ENCODE data around the gene LRRC3C.

DNA sequence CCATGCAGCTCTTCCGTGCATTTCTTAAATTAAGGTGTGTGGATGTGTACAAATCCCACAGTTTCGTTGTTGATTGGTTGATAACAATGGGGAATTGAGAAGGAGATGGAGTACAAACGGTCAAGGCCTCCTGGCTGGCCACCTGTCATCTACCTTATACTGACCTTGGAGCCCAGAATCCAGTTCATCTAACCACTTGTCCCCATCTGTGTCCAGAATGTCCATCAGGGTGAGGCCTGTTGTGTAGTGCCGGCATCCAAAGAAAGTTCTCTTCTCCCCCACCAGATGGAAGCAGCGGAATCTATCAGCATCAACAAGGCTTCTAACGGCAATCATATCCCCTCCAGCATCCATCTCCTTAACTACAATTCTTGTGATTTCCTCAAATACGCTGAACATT lies 10.6 kb upstream of the LRRC3C start:
- TF ChIP-seq, protein P1, sequence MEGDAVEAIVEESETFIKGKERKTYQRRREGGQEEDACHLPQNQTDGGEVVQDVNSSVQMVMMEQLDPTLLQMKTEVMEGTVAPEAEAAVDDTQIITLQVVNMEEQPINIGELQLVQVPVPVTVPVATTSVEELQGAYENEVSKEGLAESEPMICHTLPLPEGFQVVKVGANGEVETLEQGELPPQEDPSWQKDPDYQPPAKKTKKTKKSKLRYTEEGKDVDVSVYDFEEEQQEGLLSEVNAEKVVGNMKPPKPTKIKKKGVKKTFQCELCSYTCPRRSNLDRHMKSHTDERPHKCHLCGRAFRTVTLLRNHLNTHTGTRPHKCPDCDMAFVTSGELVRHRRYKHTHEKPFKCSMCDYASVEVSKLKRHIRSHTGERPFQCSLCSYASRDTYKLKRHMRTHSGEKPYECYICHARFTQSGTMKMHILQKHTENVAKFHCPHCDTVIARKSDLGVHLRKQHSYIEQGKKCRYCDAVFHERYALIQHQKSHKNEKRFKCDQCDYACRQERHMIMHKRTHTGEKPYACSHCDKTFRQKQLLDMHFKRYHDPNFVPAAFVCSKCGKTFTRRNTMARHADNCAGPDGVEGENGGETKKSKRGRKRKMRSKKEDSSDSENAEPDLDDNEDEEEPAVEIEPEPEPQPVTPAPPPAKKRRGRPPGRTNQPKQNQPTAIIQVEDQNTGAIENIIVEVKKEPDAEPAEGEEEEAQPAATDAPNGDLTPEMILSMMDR (IDR thresholded peaks at IDR 0.05) = peak; percentile 25
- TF ChIP-seq EZH2 (IDR thresholded peaks at IDR 0.05) = no peak

Data from neural progenitor cell (in vitro differentiated cells).